ENCODE results near the gene TRA2B. TPM values are rescaled to one million over a fixed set of nuclear protein-coding genes. Genes with fewer than 3 reads are reported as not detected.

TRA2B gene
- total RNA-seq, 1 experiment from 2014 or later, result 171 TPM

GRCh38 chr3:185878920-185879319 is 58.9 kb downstream of the TRA2B start:
- TF ChIP-seq REST (IDR thresholded peaks at IDR 0.05; ENCODE audit: insufficient read depth in 1 of 2, low read depth in 2 of 2, low read length in 1 of 2) (no peak), SIN3A (IDR thresholded peaks at IDR 0.05; ENCODE audit: borderline replicate concordance, insufficient read depth, low read depth, low read length) (no peak), CTCF (IDR thresholded peaks at IDR 0.05) (no peak)
- ChIA-PET POLR2A (no interaction called here), CTCF (interaction anchor here (0.7 kb wide), 2 partner anchors 28 to 36 kb away, joined by 5 read pairs; no protein-coding TSS in a partner anchor)
- H3K36me3 ChIP-seq (ENCODE audit: control insufficient read depth, insufficient read depth, low read length), result no peaks in the 10 kb centered on the region
- intact Hi-C loops (cut with micrococcal nuclease; ENCODE audit: unreplicated experiment), result no loop called here
- ATAC-seq, result peak; percentile 50; the same call in 1 of the 2 replicates
- H3K27me3 ChIP-seq (ENCODE audit: control insufficient read depth, insufficient read depth, low read length), result no peaks in the 10 kb centered on the region
- H3K4me3 ChIP-seq (ENCODE audit: low read depth in 2 of 2, low read length in 2 of 2), result no peak overlapping the region
- H3K4me1 ChIP-seq (ENCODE audit: control insufficient read depth, insufficient read depth, low read length), result no peaks in the 10 kb centered on the region
- H3K27ac ChIP-seq (ENCODE audit: low read length), result no peak overlapping the region
- no TSS peak for BruUV-seq (replicated peaks)
- H3K9me3 ChIP-seq (ENCODE audit: control insufficient read depth, insufficient read depth, low read depth, low read length), result no peaks in the 10 kb centered on the region
- DNase-seq (ENCODE audit: low read depth, low spot score), result no peak
- in situ Hi-C loops (cut with HindIII; ENCODE audit: low pct_unique_long_range_greater_than_20kb, low sequenced_read_pairs), result no loop called here

GRCh38 chr3:185874119-185874518 is 63.7 kb downstream of the TRA2B start:
- ChIA-PET CTCF (no interaction called here), POLR2A (interaction anchor here (1.1 kb wide), 1 partner anchor 9 kb away, joined by 3 read pairs; no protein-coding TSS in a partner anchor)
- BruUV-seq (replicated peaks), result no TSS peak
- Histone ChIP-seq H3K9me3 (ENCODE audit: control insufficient read depth, insufficient read depth, low read depth, low read length) (no peaks in the 10 kb centered on the region), H3K27ac (ENCODE audit: low read length) (no peak overlapping the region), H3K27me3 (ENCODE audit: control insufficient read depth, insufficient read depth, low read length) (no peaks in the 10 kb centered on the region), H3K36me3 (ENCODE audit: control insufficient read depth, insufficient read depth, low read length) (no peaks in the 10 kb centered on the region), H3K4me1 (ENCODE audit: control insufficient read depth, insufficient read depth, low read length) (no peaks in the 10 kb centered on the region), H3K4me3 (ENCODE audit: low read depth in 2 of 2, low read length in 2 of 2) (no peak overlapping the region)
- ATAC-seq (no peak), DNase-seq (ENCODE audit: low read depth, low spot score) (no peak)
- TF ChIP-seq CTCF (IDR thresholded peaks at IDR 0.05) (no peak), TCF7L2 (IDR thresholded peaks at IDR 0.05; ENCODE audit: low read depth, low read length) (no peak), REST (IDR thresholded peaks at IDR 0.05; ENCODE audit: insufficient read depth in 1 of 2, low read depth in 2 of 2, low read length in 1 of 2) (no peak), POLR2AphosphoS5 (IDR thresholded peaks at IDR 0.05; ENCODE audit: low read depth, low read length) (no peak), SIN3A (IDR thresholded peaks at IDR 0.05; ENCODE audit: borderline replicate concordance, insufficient read depth, low read depth, low read length) (no peak)
- intact Hi-C loops (cut with micrococcal nuclease; ENCODE audit: unreplicated experiment) (no loop called here), in situ Hi-C loops (cut with HindIII; ENCODE audit: low pct_unique_long_range_greater_than_20kb, low sequenced_read_pairs) (no loop called here)

All from Panc1 (cell line).